ENCODE results near the gene ZFP36.

Gene ZFP36

GRCh38 chr19:39407660-39408391, 1.2 kb downstream of the ZFP36 start:
- peak; percentile 69 for DNase-seq

GRCh38 chr19:39408392-39409207, 2.0 kb downstream of the ZFP36 start:
- DNase-seq: no peak

- peak; percentile 90 for DNase-seq
Observed at GRCh38 chr19:39409208-39410016, 2.8 kb downstream of the ZFP36 start.

GRCh38 chr19:39410017-39410830, 3.6 kb downstream of the ZFP36 start:
- DNase-seq: peak; percentile 88

- DNase-seq: no peak
Observed at GRCh38 chr19:39410831-39411080, 4.1 kb downstream of the ZFP36 start.

DNA sequence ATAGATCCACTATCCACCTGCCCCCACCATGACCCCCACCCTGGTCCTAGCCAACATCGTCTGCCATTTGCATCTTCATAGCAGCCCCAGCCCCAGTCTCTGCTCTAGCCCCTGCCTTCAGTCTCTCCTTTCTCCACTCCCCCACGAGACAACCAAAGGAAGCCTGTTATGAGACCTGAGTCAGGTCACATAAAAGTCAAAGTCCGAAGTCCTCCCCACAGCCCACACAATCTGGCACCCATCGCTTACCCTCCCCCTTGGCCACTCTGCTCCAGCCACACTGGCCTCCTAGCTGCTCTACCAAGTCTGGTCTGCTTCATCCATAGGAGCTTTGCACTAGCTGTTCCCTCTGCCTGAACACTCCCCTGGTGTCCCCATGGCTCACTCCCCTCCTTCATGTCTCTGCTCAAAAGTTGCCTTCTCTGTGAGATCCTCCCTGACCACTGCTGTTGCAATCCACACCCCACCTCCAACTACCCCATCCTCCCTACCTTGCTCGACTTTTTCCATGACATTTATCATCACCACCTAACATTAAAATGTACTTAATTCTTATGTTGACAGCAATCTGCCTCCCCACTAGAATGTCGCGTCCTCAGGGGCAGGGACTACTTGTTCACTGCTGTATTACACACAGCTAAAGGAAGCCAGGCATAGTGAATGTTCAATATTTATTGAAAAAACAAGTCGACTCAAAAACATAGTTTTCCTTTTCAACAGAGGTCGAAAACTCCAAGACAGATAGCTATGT, 4.6 kb downstream of the ZFP36 start:
- DNase-seq: peak; percentile 79

DNA sequence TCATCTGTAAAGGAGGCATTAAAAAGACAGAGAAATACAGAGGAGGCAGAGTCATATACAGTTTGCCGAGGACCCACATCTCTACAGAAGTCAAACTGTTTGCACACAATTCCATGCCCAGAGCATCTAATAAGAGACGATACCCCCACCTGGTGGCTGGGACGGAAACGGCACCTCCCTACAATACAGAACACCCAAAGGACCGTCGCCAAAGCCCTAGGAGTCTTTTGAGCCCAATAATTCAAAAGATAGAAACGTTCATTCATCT, 5.1 kb downstream of the ZFP36 start:
- DNase-seq: peak; percentile 94

DNA sequence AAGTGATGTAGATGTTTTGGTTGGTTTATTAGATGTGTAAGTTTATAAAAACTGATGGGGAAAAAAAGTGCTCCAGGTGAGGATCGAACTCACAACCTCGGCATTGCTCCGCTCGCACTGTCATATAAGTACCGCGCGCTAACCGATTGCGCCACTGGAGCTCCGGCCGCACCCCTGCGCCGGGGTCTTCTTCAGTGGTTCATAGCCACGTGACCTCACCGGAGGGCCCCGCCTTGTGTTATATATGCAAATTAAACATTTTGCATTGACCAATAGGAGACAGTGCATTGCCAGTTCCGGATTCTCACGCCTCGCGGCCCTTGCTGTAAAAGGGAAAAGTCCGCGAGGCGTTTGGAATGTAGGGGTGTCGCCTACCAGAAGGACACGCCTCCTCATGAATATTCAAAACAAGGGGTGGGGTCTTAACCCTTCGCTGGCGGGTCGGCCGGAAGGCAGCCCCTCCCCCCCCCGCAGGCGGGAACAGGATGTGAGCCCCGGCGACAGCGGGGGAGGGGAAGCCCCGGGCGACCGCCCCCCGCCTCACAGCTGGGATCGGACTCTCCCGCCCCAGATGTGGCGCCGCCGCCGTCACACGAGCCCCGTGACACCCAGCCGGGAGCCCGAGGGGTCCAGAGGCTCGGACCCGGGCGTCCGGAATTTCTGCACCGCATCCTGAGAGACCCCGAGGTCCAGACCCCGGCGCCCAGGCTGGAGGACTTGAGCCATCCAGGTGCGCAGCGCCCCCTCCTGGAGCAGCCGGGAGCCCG, 5.6 kb downstream of the ZFP36 start, which contains the start of gene PLEKHG2:
Gene PLEKHG2 (plus strand): TSS at position 570 of the 767 bp plus-strand sequence. CDS start 1,418 bp downstream, outside the sequence.
- peak; percentile 99 for DNase-seq

DNA sequence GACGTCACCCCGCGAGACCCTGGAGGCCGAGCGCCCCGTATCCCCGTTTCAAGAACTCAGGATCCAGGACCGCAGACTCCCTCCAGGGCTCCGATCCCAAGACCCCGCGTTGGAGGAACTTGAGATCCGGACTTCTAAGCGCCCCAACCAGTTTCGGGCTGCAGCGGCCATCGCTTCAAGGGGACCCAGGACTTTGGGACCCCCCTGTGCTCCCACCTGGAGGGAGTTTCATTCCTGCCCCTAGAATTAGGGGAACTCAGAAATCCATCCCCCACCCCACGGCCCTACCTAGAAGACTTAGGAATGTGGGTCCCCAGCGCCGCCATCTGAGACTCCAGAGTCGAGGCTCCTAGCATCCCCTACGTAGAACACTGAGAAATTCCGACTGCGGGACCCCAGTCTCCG, 6.2 kb downstream of the ZFP36 start:
- no peak for DNase-seq

- peak; percentile 89 for DNase-seq
Observed at GRCh38 chr19:39413272-39413910, 6.7 kb downstream of the ZFP36 start.

GRCh38 chr19:39413911-39414608, 7.4 kb downstream of the ZFP36 start:
- peak; percentile 57 for DNase-seq

- DNase-seq: no peak
Observed at GRCh38 chr19:39415111-39416046, 8.7 kb downstream of the ZFP36 start.

GRCh38 chr19:39416152-39417120, 9.8 kb downstream of the ZFP36 start:
- DNase-seq: no peak

DNA sequence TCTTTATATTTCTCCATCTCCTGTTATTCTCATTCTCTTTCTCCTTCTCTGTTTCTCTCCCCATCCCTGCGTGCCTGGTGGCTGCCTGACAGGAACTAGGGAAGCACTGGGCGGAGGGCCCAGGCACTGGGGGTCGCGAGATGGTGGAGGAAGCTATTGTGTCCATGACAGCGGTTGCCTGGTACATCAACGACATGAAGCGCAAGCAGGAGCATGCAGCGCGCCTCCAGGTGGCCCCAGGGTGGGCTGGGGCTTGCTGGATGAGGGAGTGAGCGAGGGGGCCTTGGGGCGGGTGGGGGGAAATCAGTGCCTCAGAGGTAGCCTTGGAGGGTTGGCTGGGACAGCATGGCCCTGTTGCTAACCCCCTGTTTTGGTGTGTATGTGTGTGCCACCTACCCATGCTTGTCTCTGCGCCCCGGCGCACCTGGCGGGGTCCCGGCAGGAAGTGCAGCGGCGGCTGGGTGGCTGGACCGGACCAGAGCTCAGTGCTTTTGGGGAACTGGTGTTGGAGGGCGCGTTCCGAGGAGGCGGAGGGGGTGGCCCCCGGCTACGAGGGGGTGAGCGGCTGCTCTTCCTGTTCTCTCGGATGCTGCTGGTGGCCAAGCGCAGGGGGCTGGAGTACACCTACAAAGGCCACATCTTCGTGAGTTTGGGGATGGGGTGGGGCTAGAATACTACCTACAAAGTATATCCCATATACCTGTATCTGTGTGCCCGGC, 11.0 kb downstream of the ZFP36 start:
- DNase-seq: no peak

GRCh38 chr19:39419003-39419402, 12.4 kb downstream of the ZFP36 start:
- DNase-seq: no peak

DNA sequence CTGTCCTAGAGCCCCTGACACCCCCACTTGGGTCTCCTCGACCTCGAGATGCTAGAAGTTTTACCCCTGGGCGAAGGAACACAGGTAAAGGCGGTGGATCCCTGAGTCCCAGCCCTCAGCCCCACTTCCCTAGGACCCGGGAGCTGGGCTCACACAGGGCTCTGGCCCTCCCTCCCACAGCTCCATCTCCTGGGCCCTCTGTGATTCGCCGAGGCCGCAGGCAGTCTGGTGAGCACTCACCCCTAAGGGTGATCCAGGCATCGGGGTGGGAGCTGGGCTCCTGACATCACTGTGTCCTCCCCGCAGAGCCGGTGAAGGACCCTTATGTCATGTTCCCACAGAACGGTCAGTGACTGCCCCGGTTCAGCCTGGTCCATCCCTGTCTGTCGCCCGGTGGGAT, 14.1 kb downstream of the ZFP36 start:
- no peak for DNase-seq

DNA sequence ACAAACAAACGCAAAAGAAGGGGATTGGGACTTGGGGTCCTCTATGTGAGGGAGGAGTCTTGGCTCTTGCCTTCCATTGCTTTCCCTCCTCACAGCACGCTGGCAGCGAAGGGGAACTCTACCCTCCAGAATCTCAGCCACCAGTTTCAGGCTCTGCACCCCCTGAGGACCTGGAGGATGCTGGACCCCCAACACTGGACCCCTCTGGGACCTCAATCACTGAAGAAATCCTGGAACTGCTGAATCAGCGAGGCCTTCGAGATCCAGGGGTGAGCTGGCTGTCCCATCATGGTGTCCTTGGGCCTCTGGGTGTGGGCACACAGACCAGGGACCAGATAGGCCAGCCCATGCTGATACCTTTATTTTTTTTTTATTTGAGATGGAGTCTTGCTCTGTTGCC, 15.4 kb downstream of the ZFP36 start:
- no peak for DNase-seq

Data from femur (tissue), 1 donor.